DMS53 (cell line): Measurements from ENCODE around the gene RAP1B.
A peak's percentile ranks its signal among the peaks of the same experiment; 100 is the strongest.

ENCODE experiments used
- DNase-seq: peaks from one replicate; lab custom pipeline; 2025; lab: John Stamatoyannopoulos, UW

The RAP1B gene

GRCh38 chr12:68610370-68611093 is at the start of gene RAP1B:
Gene RAP1B (plus strand): TSS chr12:68610899. CDS start chr12:68648725, 37,826 bp downstream.
- DNase-seq, result peak; percentile 98

GRCh38 chr12:68561830-68562229 is 48.9 kb upstream of the RAP1B start:
- DNase-seq, result no peak

- no peak for DNase-seq
These were observed 46.5 kb upstream of the RAP1B start for GRCh38 chr12:68564166-68564565.

GRCh38 chr12:68565391-68565903 is 45.3 kb upstream of the RAP1B start:
- peak; percentile 64 for DNase-seq

- peak; percentile 91 for DNase-seq
These were observed 41.7 kb upstream of the RAP1B start for GRCh38 chr12:68568922-68569569.

GRCh38 chr12:68572661-68573060 is 38.0 kb upstream of the RAP1B start:
- DNase-seq, result no peak

- DNase-seq, result no peak
These were observed 37.3 kb upstream of the RAP1B start for GRCh38 chr12:68573406-68573805.

- no peak for DNase-seq
These were observed 32.8 kb upstream of the RAP1B start for GRCh38 chr12:68577949-68578348.

- no peak for DNase-seq
These were observed 31.9 kb upstream of the RAP1B start for GRCh38 chr12:68578765-68579164.

- DNase-seq, result no peak
These were observed 31.4 kb upstream of the RAP1B start for GRCh38 chr12:68579254-68579653.

- no peak for DNase-seq
These were observed 29.8 kb upstream of the RAP1B start for GRCh38 chr12:68580911-68581310.

GRCh38 chr12:68581926-68582325 is 28.8 kb upstream of the RAP1B start:
- DNase-seq, result no peak

- DNase-seq, result no peak
These were observed 24.7 kb upstream of the RAP1B start for GRCh38 chr12:68585966-68586365.

GRCh38 chr12:68587448-68587873 is 23.2 kb upstream of the RAP1B start:
- DNase-seq, result peak; percentile 29

GRCh38 chr12:68589194-68589593 is 21.5 kb upstream of the RAP1B start:
- no peak for DNase-seq

- peak; percentile 93 for DNase-seq
These were observed 18.8 kb upstream of the RAP1B start for GRCh38 chr12:68591734-68592418.

- no peak for DNase-seq
These were observed 15.5 kb upstream of the RAP1B start for GRCh38 chr12:68595241-68595640.

GRCh38 chr12:68601767-68602166 is 8.9 kb upstream of the RAP1B start:
- no peak for DNase-seq

GRCh38 chr12:68602720-68603119 is 8.0 kb upstream of the RAP1B start:
- DNase-seq, result no peak

GRCh38 chr12:68608191-68608590 is 2.5 kb upstream of the RAP1B start:
- DNase-seq, result no peak

- DNase-seq, result peak; percentile 65
These were observed 715 bp upstream of the RAP1B start for GRCh38 chr12:68609998-68610369.

GRCh38 chr12:68611094-68611805 is 551 bp downstream of the RAP1B start:
- peak; percentile 82 for DNase-seq
